T-helper 1 cell treated with Interleukin-12 subunit alpha and Interleukin-12 subunit beta and Interleukin-4 antibody, amounts not matched to agents 30 μg/mL and 1 μg/mL, for 36 hours (primary cell): ENCODE measurements around the gene GATAD2B.
"Not testable (repeated sequence)": the region's sequence is repeated elsewhere in the genome, so short reads cannot be mapped to it uniquely, and the experiment has no call there.

Source experiments
- H3K27ac Mint-ChIP-seq: one replicate; pipeline ENCODE4 v1.8.0; 2021; ENCODE audit warnings: mild to moderate bottlenecking, mixed read lengths
- H3K27me3 Mint-ChIP-seq: one replicate; pipeline ENCODE4 v1.8.0; 2021; ENCODE audit warnings: low read depth, mixed read lengths
- H3K36me3 Mint-ChIP-seq: one replicate; pipeline ENCODE4 v1.8.0; 2021; ENCODE audit warnings: low read depth, mixed read lengths
- H3K4me1 Mint-ChIP-seq: one replicate; pipeline ENCODE4 v1.8.0; 2021; ENCODE audit warnings: low read depth, mixed read lengths
- H3K4me3 Mint-ChIP-seq: one replicate; pipeline ENCODE4 v1.8.0; 2021; ENCODE audit warnings: mild to moderate bottlenecking, moderate library complexity, mixed read lengths
- H3K9me3 Mint-ChIP-seq: one replicate; pipeline ENCODE4 v1.8.0; 2021; ENCODE audit warnings: mixed read lengths

GATAD2B gene

DNA sequence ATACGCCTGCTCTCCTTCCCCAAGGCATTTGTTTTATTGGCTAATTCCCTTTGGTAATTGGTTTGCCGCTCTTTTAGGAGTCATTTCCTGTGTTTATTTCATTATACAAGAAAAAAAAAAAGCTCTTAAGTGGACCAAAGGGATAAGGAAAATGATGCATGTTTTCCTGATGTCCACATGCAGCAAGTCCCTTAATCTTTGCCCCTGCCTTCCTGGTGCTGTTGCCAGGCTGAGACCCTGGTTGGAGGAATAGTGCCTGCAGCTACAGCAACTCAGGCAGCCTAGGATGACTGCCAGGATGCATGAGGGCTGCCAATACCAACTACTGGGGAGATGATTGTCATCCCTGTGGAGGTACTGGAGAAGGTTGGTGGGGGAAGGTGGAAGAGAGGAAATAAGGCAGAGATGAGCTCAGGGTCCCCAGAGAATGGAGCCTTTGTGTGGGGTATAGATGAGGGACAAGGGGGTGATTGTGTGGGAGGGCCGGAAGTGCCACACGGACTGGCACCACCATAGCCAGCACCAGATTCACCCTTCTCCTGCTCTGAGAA, 6.1 kb upstream of the GATAD2B start:
- H3K36me3 Mint-ChIP-seq: peaks cover 23% of the 10 kb centered on the region
- no peaks in the 10 kb centered on the region for H3K27me3 Mint-ChIP-seq
- peak overlapping the region; percentile 21 for H3K27ac Mint-ChIP-seq

GRCh38 chr1:153928245-153928644, 5.5 kb upstream of the GATAD2B start:
- no peak overlapping the region for H3K4me3 Mint-ChIP-seq
- H3K27ac Mint-ChIP-seq: peak overlapping the region; percentile 21
- peaks cover 15% of the 10 kb centered on the region for H3K4me1 Mint-ChIP-seq
- no peaks in the 10 kb centered on the region for H3K9me3 Mint-ChIP-seq
- peaks cover 23% of the 10 kb centered on the region for H3K36me3 Mint-ChIP-seq
- H3K27me3 Mint-ChIP-seq: no peaks in the 10 kb centered on the region

More for the DNA sequence above, 6.1 kb upstream of the GATAD2B start:
- no peaks in the 10 kb centered on the region for H3K9me3 Mint-ChIP-seq
- H3K4me3 Mint-ChIP-seq: no peak overlapping the region
- H3K4me1 Mint-ChIP-seq: peaks cover 11% of the 10 kb centered on the region

DNA sequence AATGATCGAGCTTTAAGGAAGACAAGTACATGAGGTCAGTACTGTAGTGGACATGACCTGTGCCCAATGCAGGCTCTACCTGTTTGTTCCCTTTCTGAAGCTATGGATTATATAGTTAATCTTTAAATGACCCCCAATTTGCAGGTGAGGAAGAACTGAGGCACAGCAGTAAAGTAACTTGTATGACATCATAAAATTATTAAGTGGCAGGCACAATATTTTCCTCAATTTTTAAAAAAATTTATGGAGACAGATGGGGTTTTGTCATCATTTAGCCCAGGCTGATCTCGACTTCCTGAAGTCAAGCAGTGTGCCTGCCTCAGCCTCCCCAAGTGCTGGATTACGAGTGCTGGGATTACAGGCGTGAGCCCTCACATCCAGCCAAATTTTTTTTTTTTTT, 3.6 kb upstream of the GATAD2B start:
- no peaks in the 10 kb centered on the region for H3K27me3 Mint-ChIP-seq
- no peaks in the 10 kb centered on the region for H3K9me3 Mint-ChIP-seq
- H3K27ac Mint-ChIP-seq: no peak overlapping the region
- peaks cover 19% of the 10 kb centered on the region for H3K4me1 Mint-ChIP-seq
- no peak overlapping the region for H3K4me3 Mint-ChIP-seq
- H3K36me3 Mint-ChIP-seq: peaks cover 23% of the 10 kb centered on the region

DNA sequence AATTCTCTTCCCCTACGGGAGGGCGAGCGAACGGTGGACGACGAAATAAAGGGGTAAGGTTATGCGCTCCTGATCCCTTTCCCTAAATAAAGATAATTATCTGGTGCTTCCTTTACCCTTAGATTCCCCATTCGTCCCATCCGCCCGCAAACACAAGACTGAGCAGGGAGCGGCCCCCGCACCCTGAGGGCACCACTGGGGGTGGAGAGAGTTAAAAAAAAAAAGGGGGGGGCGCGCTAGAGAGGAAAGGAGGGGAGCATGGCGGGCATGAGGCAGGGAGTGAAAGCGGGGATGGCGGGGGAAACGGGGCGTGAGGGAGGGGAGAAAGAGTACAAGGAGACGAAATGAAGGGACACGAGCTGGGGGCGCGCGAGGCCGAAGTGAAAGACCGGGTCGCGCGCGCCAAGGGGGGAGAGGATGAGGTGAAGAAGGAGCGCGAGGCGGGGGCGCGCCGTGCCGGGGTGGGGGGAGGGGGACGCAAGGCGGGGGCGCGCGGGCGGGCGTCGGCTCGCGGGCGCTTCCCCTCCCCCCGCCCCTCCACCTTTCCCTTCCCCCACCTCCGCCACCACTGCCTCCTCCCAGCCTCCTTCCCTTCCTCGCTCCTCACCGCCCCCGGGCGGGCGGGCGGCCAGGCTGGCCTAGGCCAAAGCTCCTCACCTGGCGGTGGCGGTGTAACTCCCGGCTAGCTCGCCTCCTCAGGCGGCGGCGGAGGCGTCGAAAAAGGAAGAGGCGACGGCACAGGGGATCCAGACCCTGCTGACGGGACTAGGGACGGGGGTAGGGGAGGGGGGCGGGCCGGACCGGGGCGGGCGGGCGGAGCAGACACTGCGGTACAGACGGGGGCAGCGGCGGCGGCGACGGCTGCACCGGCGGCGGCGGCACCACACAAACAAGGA, 448 bp downstream of the GATAD2B start:
- Mint-ChIP-seq H3K9me3 (no peaks in the 10 kb centered on the region), H3K4me3 (peak overlapping the region; percentile 92), H3K27ac (peak overlapping the region; percentile 95), H3K4me1 (peaks cover 34% of the 10 kb centered on the region), H3K36me3 (peaks cover 10% of the 10 kb centered on the region), H3K27me3 (no peaks in the 10 kb centered on the region)

- peaks cover 10% of the 10 kb centered on the region for H3K36me3 Mint-ChIP-seq
- H3K9me3 Mint-ChIP-seq: no peaks in the 10 kb centered on the region
- H3K4me1 Mint-ChIP-seq: peaks cover 34% of the 10 kb centered on the region
- H3K4me3 Mint-ChIP-seq: peak overlapping the region; percentile 86
- no peaks in the 10 kb centered on the region for H3K27me3 Mint-ChIP-seq
- peak overlapping the region; percentile 65 for H3K27ac Mint-ChIP-seq
Measured at GRCh38 chr1:153921803-153922075, 1.0 kb downstream of the GATAD2B start.

GRCh38 chr1:153921080-153921802, 1.5 kb downstream of the GATAD2B start:
- Mint-ChIP-seq H3K36me3 (peaks cover 12% of the 10 kb centered on the region), H3K9me3 (no peaks in the 10 kb centered on the region), H3K27ac (peak overlapping the region; percentile 65), H3K27me3 (no peaks in the 10 kb centered on the region), H3K4me3 (peak overlapping the region; percentile 86), H3K4me1 (peaks cover 34% of the 10 kb centered on the region)

DNA sequence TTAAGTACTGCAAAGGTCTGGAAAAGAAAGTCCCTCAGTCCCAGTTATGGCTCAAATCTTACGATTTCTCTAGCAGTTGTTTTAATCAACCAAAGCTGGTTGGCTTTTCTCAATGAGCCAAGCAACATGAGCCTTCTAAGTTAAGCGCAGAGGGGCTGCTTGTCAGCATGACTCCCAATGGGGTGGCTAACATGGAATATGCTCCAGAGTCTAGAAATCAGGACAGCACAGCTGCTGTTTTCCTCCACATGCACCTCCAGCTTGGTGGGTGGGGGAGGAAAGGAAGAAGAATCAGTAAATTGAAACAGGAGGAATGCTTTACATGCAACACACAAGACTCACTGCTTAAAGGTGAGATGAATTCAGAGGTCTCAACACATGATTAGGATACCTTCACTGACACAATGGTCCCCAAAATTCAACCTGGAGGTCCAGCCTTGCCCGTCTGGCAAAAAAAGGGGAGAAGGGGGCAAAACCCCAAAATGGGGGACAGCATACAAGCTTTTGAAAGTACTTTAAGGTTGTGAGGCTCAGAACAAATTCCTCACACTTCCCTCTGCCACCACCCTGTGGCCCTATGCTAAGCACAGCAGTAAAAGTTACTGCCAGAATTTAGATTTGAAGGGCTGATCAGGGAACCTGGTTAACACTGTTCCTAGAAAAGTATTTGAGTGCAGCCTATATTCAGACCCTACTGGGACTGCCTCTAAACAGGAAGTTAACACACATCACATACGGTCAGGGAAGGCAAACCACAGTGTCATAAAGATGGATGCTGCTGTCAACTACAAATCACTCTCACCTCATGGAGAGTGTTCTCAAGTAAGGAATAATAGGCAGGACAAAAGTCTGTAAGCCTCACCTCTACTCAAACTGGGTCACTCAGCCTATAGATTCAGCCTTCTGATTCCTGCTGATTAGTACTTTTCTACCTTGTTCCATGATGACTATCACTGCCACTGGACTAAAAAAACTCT, 2.6 kb downstream of the GATAD2B start:
- peak overlapping the region; percentile 86 for H3K4me3 Mint-ChIP-seq
- H3K27ac Mint-ChIP-seq: peak overlapping the region; percentile 65
- H3K4me1 Mint-ChIP-seq: peaks cover 34% of the 10 kb centered on the region
- peaks cover 12% of the 10 kb centered on the region for H3K36me3 Mint-ChIP-seq
- no peaks in the 10 kb centered on the region for H3K27me3 Mint-ChIP-seq
- no peaks in the 10 kb centered on the region for H3K9me3 Mint-ChIP-seq

- H3K27me3 Mint-ChIP-seq: no peaks in the 10 kb centered on the region
- no peak overlapping the region for H3K27ac Mint-ChIP-seq
- no peaks in the 10 kb centered on the region for H3K9me3 Mint-ChIP-seq
- H3K36me3 Mint-ChIP-seq: peaks cover 16% of the 10 kb centered on the region
- H3K4me3 Mint-ChIP-seq: no peak overlapping the region
- peaks cover 31% of the 10 kb centered on the region for H3K4me1 Mint-ChIP-seq
Measured at GRCh38 chr1:153916297-153916696, 6.5 kb downstream of the GATAD2B start.

DNA sequence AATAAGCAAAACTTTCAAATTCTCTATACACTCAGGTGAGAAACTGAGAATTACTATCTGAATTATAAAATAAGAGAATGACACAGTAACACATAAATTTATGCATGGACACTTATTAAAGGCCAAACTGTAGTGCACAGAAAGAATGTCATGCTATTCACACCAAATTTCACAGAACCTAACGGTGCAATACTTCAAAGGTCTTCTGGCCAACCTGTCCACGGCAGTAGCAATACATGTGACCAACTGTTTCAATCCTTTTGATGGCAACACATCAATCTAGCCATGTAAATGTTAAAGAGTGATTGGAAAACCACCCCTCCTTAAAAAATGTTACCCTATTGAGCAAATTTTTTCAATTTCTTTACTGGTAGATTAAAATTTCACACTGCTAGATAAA, 10.4 kb downstream of the GATAD2B start:
- Mint-ChIP-seq H3K36me3 (peaks cover 17% of the 10 kb centered on the region), H3K27ac (no peak overlapping the region), H3K4me1 (peaks cover 9% of the 10 kb centered on the region), H3K27me3 (no peaks in the 10 kb centered on the region), H3K9me3 (no peaks in the 10 kb centered on the region), H3K4me3 (no peak overlapping the region)

- H3K9me3 Mint-ChIP-seq, H3K27me3 Mint-ChIP-seq, H3K27ac Mint-ChIP-seq, H3K4me3 Mint-ChIP-seq: not testable (repeated sequence)
- peaks cover 17% of the 10 kb centered on the region for H3K4me1 Mint-ChIP-seq
- H3K36me3 Mint-ChIP-seq: peaks cover 17% of the 10 kb centered on the region
Measured at GRCh38 chr1:153910560-153910959, 12.2 kb downstream of the GATAD2B start.

GRCh38 chr1:153908071-153908470, 14.7 kb downstream of the GATAD2B start:
- Mint-ChIP-seq H3K4me1 (peaks cover 13% of the 10 kb centered on the region), H3K27me3 (no peaks in the 10 kb centered on the region), H3K36me3 (peaks cover 17% of the 10 kb centered on the region), H3K9me3 (no peaks in the 10 kb centered on the region), H3K4me3 (no peak overlapping the region), H3K27ac (no peak overlapping the region)

DNA sequence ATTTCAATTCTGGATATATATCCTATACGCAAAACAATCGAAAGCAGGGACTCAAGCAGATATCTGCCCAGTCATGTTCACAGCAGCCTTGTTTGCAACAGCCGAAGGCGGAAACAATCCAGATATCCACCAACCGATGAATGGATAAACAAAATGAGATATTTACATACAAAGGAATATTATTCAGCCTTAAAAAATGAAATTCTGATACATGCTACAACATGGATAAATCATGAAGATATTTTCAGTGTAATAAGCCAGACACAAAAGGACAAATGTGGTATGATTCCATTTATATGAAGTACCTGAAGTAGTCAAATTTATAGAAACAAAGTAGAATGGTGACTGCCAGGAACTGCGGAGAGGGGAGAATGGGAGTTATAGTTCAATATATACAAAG, 15.6 kb downstream of the GATAD2B start:
- no peaks in the 10 kb centered on the region for H3K27me3 Mint-ChIP-seq
- H3K36me3 Mint-ChIP-seq: peaks cover 13% of the 10 kb centered on the region
- no peaks in the 10 kb centered on the region for H3K9me3 Mint-ChIP-seq
- peaks cover 13% of the 10 kb centered on the region for H3K4me1 Mint-ChIP-seq
- H3K27ac Mint-ChIP-seq: no peak overlapping the region
- no peak overlapping the region for H3K4me3 Mint-ChIP-seq

- no peak overlapping the region for H3K27ac Mint-ChIP-seq
- no peaks in the 10 kb centered on the region for H3K9me3 Mint-ChIP-seq
- peaks cover 8% of the 10 kb centered on the region for H3K36me3 Mint-ChIP-seq
- no peak overlapping the region for H3K4me3 Mint-ChIP-seq
- H3K27me3 Mint-ChIP-seq: no peaks in the 10 kb centered on the region
- H3K4me1 Mint-ChIP-seq: peaks cover 10% of the 10 kb centered on the region
Measured at GRCh38 chr1:153906396-153906795, 16.4 kb downstream of the GATAD2B start.

- H3K27ac Mint-ChIP-seq, H3K4me3 Mint-ChIP-seq, H3K27me3 Mint-ChIP-seq, H3K36me3 Mint-ChIP-seq, H3K9me3 Mint-ChIP-seq: not testable (repeated sequence)
- H3K4me1 Mint-ChIP-seq: peaks cover 10% of the 10 kb centered on the region
Measured at GRCh38 chr1:153905908-153906307, 16.9 kb downstream of the GATAD2B start.
